Stimulated activated CD4-positive, alpha-beta T cell treated with anti-CD3 and anti-CD28 coated beads, TNF-alpha, amount 100 ng/mL, for 24 hours (primary cell): ENCODE results near the gene NF2.
A peak's percentile ranks its signal among the peaks of the same experiment; 100 is the strongest.

ENCODE experiments used
- DNase-seq, 3 experiments: peaks; one replicate each; pipeline ENCODE4 v3.0.0-alpha.2; 2020; ENCODE audit warnings: low read depth in 3 of 3

The NF2 gene

GRCh38 chr22:29720811-29721323 lies 117.4 kb downstream of the NF2 start:
- no peak for DNase-seq

GRCh38 chr22:29722151-29722550 lies 118.7 kb downstream of the NF2 start:
- no peak for DNase-seq

GRCh38 chr22:29722587-29722986 lies 119.2 kb downstream of the NF2 start:
- no peak for DNase-seq

- no peak for DNase-seq
Measured at GRCh38 chr22:29723766-29724165, 120.3 kb downstream of the NF2 start.

- no peak for DNase-seq
Measured at GRCh38 chr22:29724843-29725242, 121.4 kb downstream of the NF2 start.

- no peak for DNase-seq
Measured at GRCh38 chr22:29726106-29726505, 122.7 kb downstream of the NF2 start.

GRCh38 chr22:29726512-29727130 lies 123.2 kb downstream of the NF2 start:
- DNase-seq: no peak

GRCh38 chr22:29727131-29727523 lies 123.7 kb downstream of the NF2 start:
- DNase-seq: peak in 1 of 3 experiments; percentile 22

- DNase-seq: no peak
Measured at GRCh38 chr22:29729161-29729560, 125.7 kb downstream of the NF2 start.

- no peak for DNase-seq
Measured at GRCh38 chr22:29731058-29731850, 127.8 kb downstream of the NF2 start.

GRCh38 chr22:29732883-29733282 lies 129.4 kb downstream of the NF2 start:
- DNase-seq: no peak

GRCh38 chr22:29733362-29734201 lies 130.1 kb downstream of the NF2 start:
- DNase-seq: no peak

GRCh38 chr22:29734406-29734805 lies 131.0 kb downstream of the NF2 start:
- no peak for DNase-seq

GRCh38 chr22:29734838-29735237 lies 131.4 kb downstream of the NF2 start:
- no peak for DNase-seq

- DNase-seq: no peak
Measured at GRCh38 chr22:29735416-29735815, 132.0 kb downstream of the NF2 start.

GRCh38 chr22:29737251-29738117 lies 134.1 kb downstream of the NF2 start:
- no peak for DNase-seq

GRCh38 chr22:29738118-29738815 lies 134.8 kb downstream of the NF2 start:
- DNase-seq: no peak

GRCh38 chr22:29739346-29739875 lies 136.0 kb downstream of the NF2 start:
- no peak for DNase-seq

- DNase-seq: no peak
Measured at GRCh38 chr22:29740216-29740615, 136.8 kb downstream of the NF2 start.

- DNase-seq: no peak
Measured at GRCh38 chr22:29741926-29742325, 138.5 kb downstream of the NF2 start.
